Activated CD4-positive, alpha-beta T cell treated with anti-CD3 and anti-CD28 coated beads, Interleukin-10, Interleukin-2, amounts not matched to agents 100 ng/mL and 50 ng/mL, durations not matched to agents 16 hours and 8 hours (primary cell): ENCODE measurements around the gene GRAP2.
A peak's percentile ranks its signal among the peaks of the same experiment; 100 is the strongest.
"Not testable (repeated sequence)": the region's sequence is repeated elsewhere in the genome, so short reads cannot be mapped to it uniquely, and the experiment has no call there.

Experiments
- DNase-seq: peaks from one replicate; pipeline ENCODE4 v3.0.0-alpha.2; 2020

The GRAP2 gene

DNA sequence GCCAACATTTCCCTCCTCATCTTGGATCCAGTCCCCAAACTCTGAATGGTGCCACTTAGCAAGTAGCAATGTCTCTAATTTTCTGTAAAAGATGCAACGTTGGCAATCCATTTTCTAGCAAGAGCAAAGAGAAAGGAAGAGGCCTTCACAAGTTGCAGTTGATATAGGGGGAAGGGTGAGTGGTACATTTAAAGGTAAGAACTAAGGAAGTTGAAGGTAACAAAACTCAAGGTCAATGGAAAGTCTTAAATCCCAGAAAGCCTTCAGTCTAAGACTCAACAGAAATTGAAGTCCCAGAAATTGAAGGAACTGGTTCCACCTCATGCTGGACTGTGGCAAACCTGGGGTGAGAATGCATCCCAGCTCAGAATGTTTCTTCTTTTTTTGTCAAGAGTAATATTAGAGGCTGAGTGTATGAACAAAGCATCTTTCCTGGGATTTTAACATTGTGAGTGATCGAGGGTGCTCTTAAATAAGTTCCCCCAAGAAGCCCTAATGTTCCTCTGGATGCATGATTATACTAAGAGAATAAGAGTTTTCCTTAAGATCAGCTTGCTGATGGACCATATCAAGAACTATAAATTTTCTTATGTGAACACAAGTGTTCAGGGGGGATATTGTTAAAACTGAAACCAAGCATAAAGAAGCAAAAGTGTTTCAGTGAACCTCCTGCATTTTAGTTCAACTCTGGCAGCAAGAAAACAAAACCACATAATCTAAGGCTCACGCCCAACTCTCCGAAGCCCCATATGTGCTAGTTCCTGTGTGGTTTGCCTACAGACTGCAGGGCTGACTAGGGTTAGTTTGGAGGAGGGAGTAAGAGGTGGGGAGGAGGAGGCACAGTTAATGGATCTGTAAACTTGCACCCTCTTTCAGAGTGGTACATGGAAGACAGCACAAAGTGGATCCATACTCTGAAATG, at the start of gene GRAP2:
GRAP2 (plus strand) TSS at position 779 of the 922 bp plus-strand sequence. CDS start 46,023 bp downstream, outside the sequence.
- peak; percentile 94 for DNase-seq

GRCh38 chr22:39851606-39852315, 49.1 kb upstream of the GRAP2 start:
- DNase-seq = no peak

- DNase-seq = no peak
These were observed 48.1 kb upstream of the GRAP2 start for GRCh38 chr22:39852799-39853198.

DNA sequence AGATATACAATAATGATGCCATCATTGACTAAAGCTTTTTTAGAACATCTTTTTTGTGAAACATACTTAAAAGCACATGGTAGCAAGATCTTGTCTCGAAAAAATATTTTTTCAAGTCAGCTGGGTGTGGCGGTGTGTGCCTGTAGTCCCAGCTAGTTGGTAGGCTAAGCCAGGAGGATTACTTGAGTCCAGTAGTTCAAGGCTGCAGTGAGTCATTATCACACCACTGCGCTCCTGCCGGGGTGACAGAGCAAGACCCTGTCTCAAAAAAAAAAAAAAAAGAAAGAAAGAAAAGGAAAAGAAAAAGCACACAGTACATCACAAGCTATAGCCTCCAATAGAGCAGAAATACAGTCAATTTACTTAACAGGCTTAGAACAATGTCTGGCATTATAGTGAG, 44.3 kb upstream of the GRAP2 start:
- no peak for DNase-seq

DNA sequence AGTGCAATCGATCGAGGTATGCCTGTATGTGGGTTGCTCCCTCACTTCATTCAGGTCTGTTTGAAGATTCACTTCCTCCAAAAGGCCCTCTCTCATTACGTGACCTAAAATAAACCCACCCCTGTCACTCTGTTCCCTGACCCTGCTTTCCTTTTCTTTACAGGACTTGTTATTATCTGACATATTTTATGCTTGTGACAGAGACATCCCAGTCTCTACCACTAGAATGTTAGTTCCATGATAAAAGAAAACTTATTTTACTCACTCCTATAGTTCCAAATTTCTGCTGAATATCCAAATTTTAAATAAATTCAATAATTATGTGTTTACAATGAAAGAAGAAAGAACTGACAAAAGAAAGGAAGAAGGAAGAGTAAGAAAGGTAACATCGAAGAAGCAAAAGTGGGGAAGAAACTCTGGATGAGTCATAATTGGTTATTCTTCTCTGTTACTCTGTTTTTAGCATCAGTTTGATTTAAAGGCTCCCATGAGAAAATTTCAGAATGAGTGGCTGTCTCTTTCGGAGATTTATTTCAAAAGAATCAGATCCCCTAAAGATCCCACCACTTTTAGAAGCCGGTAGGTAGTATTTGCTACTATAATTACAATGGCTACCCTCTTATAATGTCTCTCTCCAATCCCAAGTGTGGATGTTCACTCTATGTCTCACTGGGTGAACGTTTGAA, 40.8 kb upstream of the GRAP2 start:
- peak; percentile 58 for DNase-seq

DNA sequence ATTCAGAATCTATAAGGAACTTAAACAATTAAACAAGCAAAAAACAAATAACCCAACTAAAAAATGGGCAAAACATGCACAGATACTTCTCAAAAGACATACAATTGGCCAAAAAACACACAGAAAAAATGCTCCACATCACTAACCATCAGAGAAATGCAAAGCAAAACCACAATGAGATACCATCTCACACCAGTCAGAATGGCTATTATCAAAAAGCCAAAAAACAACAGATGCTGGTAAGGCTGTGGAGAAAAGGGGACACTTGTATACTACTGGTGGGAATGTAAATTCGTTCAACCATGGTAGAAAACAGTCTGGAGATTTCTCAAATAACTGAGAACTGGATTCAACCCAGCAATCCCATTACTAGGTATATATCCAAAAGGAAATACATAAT, 32.1 kb upstream of the GRAP2 start:
- DNase-seq = no peak

DNA sequence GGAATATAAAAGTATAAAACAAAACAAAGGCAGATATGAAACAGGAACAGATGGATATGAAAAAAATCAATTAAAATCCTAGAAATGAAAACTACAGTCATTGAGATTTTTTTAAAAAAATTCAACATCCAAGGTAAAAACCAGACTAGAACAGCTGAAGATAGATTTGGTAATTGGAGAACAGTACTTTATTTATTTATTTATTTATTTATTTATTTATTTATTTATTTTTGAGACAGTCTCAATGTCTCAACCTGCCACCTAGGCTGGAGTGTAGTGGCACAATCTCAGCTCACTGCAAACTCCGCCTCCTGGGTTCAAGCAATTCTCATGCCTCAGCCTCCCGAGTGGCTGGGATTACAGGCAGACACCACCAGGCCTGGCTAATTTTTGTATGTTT, 31.1 kb upstream of the GRAP2 start:
- DNase-seq = not testable (repeated sequence)

GRCh38 chr22:39871008-39871798, 29.7 kb upstream of the GRAP2 start:
- no peak for DNase-seq

DNA sequence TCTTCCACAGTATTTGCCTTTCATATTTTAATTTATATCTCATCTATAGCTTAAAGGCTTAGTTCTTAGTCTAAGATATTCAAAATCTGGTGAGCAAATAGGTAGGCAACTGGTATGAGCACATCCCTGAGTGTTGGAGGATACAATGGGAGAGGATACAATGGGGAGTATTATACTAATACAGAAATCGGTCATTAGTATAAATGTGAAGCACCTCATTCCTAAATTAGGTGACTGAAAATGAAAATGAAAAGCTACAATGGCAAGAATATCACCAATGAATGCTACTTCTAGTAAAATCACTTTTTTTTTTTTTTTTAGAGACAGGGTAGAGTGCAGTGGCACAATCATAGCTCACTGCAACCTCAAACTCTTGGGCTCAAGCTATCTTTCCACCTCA, 28.3 kb upstream of the GRAP2 start:
- DNase-seq = no peak

DNA sequence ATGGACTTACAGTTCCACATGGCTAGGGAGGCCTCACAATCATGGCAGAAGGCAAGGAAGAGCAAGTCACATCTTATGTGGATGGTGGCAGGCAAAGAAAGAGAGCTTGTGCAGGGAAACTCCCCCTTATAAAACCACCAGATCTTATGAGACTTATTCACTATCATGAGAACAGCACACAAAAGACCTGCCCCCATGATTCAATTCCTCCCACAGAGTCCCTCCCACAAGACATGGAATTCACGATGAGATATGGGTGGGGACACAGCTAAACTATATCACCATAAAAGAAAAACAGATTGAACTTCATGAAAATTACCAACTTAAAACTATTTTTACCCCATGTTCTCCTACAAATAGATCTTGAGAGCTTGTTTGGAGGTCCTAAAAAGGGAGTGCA, 26.9 kb upstream of the GRAP2 start:
- no peak for DNase-seq

DNA sequence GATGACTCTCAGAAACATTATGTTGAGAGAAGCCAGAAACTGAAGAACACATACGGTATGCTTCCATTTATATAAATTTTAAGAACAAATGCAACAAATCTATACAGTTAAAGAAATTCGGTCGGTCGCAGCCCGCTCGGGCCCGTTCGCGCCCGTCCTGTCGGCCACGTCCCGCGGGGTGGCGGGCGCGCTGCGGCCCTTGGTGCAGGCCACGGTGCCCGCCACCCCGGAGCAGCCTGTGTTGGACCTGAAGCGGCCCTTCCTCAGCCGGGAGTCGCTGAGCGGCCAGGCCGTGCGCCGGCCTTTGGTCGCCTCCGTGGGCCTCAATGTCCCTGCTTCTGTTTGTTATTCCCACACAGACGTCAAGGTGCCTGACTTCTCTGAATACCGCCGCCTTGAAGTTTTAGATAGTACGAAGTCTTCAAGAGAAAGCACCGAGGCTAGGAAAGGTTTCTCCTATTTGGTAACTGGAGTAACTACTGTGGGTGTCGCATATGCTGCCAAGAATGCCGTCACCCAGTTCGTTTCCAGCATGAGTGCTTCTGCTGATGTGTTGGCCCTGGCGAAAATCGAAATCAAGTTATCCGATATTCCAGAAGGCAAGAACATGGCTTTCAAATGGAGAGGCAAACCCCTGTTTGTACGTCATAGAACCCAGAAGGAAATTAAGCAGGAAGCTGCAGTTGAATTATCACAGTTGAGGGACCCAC, 25.6 kb upstream of the GRAP2 start:
- not testable (repeated sequence) for DNase-seq

- DNase-seq = no peak
These were observed 23.6 kb upstream of the GRAP2 start for GRCh38 chr22:39877079-39877845.

GRCh38 chr22:39880722-39881121, 20.2 kb upstream of the GRAP2 start:
- no peak for DNase-seq

DNA sequence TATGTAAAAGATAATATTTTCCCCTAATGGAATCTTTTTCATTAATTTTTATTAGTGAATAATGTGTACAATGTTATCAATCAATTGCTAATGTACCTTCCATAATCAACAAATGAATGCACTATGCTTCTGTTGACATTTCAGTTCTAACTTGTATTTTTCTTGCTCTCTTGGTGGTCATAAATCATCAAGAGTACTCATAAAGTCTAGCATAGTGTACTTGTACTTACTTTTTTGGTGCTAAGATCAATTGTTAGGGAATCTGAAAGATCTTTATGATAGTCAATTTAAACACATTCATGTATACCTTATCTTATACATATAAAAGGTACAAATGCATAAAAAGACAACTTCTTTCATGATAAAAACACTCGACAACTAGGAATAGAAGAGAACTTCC, 17.8 kb upstream of the GRAP2 start:
- no peak for DNase-seq

DNA sequence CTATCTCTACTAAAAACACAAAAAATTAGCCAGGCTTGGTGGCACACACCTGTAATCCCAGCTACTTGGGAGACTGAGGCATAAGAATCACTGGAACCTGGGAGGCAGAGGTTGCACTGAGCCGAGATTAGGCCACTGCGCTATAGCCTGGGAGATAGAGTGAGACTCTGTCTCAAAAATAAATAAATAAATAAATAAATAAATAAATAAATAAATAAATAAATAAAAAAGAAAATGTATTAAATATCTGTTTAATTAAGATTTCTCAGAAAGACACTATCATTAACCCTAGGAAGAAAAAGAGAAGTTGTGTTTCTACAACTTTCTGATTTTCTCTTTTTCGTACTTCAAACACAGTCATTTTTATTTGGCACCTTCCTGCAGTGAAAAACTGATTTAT, 11.0 kb upstream of the GRAP2 start:
- not testable (repeated sequence) for DNase-seq

DNA sequence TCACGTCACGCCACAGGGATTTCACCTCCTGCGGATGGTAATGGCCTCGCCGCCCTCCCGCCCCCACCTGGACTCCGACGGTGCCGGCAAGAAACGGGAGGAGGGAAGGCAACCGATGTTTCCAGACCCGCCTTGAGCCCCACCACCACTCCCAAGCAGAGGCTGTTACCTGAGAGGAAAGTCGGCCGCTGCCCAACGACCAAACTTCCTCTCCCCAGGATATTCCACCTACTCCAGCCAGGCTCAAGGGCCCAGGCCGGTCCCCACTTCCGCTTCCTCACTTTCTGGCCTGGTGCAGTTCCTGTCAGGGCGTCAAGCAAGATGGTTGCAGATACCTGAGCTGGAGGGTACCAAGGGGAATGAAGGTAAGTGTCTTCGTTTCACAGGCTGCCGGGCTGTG, 7.4 kb upstream of the GRAP2 start, which contains the start of gene ENTHD1:
ENTHD1 (minus strand) TSS at position 235 of the 400 bp plus-strand sequence. CDS start 6,012 bp downstream, outside the sequence.
- DNase-seq = no peak

- DNase-seq = no peak
These were observed 6.3 kb upstream of the GRAP2 start for GRCh38 chr22:39894554-39895092.

- DNase-seq = no peak
These were observed 5.2 kb upstream of the GRAP2 start for GRCh38 chr22:39895682-39896081.

GRCh38 chr22:39896313-39896996, 4.4 kb upstream of the GRAP2 start:
- DNase-seq = no peak

DNA sequence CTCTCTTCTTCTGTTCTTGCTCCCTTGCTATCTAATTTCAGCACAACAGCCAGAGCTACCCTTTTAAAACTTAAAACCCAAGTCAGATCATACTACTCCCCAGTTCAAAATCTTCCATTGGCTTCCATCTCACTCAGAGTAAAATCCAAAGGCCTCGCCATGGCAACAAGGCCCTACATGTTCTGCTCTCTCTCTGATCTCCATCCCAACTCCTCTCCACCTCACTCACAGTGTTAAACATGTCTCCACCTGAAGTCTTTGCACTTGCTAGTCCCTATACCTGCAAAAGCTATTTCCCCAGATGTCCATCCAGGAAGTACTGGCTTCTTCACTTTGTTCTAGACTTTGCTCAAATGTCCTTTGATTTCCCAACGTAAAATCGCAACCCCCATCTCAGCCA, 3.0 kb upstream of the GRAP2 start:
- no peak for DNase-seq
